Measurements from ENCODE around the gene WDR6. TPM values are rescaled to one million over a fixed set of nuclear protein-coding genes. Genes with fewer than 3 reads are reported as not detected.
A peak's percentile ranks its signal among the peaks of the same experiment; 100 is the strongest.

WDR6 gene
- total and polyA plus RNA-seq, 9 of the 15 experiments (the other 6 are each of a cell fraction or from before 2014, with no cell fraction given), result 8.9 to 90.6 (median 44.7) TPM

DNA sequence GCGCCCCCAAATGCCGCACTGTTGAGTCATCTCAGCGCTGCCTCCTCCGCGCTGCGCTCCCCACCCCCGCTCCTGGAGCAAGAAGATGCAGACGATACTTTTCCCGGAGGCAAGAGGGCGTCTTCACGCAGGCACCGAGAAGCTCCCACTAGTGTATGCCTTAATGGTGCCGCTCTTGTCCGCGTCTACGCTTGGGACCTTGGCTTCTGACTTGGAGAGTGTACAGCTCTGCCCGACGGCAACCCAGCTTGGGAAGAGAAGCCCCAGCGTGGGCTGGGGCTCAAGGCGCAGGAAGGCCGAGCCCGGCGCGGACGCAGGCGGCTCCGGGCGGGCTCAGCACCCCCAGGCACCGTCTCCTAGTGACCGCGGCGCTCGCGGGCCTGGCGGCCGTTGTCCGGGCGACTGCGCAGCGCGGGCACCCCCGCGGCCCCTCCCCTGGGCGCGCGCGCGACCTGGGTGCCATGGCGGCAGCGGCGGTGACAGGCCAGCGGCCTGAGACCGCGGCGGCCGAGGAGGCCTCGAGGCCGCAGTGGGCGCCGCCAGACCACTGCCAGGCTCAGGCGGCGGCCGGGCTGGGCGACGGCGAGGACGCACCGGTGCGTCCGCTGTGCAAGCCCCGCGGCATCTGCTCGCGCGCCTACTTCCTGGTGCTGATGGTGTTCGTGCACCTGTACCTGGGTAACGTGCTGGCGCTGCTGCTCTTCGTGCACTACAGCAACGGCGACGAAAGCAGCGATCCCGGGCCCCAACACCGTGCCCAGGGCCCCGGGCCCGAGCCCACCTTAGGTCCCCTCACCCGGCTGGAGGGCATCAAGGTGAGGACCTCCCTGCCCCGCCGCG lies 17.2 kb upstream of the WDR6 start, which contains the start of gene P4HTM (continued):
- TF ChIP-seq, protein P1, sequence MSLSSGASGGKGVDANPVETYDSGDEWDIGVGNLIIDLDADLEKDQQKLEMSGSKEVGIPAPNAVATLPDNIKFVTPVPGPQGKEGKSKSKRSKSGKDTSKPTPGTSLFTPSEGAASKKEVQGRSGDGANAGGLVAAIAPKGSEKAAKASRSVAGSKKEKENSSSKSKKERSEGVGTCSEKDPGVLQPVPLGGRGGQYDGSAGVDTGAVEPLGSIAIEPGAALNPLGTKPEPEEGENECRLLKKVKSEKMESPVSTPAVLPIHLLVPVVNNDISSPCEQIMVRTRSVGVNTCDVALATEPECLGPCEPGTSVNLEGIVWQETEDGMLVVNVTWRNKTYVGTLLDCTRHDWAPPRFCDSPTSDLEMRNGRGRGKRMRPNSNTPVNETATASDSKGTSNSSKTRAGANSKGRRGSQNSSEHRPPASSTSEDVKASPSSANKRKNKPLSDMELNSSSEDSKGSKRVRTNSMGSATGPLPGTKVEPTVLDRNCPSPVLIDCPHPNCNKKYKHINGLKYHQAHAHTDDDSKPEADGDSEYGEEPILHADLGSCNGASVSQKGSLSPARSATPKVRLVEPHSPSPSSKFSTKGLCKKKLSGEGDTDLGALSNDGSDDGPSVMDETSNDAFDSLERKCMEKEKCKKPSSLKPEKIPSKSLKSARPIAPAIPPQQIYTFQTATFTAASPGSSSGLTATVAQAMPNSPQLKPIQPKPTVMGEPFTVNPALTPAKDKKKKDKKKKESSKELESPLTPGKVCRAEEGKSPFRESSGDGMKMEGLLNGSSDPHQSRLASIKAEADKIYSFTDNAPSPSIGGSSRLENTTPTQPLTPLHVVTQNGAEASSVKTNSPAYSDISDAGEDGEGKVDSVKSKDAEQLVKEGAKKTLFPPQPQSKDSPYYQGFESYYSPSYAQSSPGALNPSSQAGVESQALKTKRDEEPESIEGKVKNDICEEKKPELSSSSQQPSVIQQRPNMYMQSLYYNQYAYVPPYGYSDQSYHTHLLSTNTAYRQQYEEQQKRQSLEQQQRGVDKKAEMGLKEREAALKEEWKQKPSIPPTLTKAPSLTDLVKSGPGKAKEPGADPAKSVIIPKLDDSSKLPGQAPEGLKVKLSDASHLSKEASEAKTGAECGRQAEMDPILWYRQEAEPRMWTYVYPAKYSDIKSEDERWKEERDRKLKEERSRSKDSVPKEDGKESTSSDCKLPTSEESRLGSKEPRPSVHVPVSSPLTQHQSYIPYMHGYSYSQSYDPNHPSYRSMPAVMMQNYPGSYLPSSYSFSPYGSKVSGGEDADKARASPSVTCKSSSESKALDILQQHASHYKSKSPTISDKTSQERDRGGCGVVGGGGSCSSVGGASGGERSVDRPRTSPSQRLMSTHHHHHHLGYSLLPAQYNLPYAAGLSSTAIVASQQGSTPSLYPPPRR (CRISPR knock-in tag; IDR thresholded peaks at IDR 0.05; ENCODE audit: borderline replicate concordance), result no peak
- no peak for TF ChIP-seq PHB2 (IDR thresholded peaks at IDR 0.05; ENCODE audit: low read depth)
- TF ChIP-seq ZNF212 (CRISPR knock-in tag; IDR thresholded peaks at IDR 0.05), result no peak
- TF ChIP-seq RBBP5 (IDR thresholded peaks at IDR 0.05; ENCODE audit: borderline replicate concordance, insufficient read depth, low read length, poor library complexity, severe bottlenecking), result no peak
- TF ChIP-seq GATAD2A (IDR thresholded peaks at IDR 0.05), result 0 out of 2 replicates have a peak, but pooled peaks have one; percentile 57
- TF ChIP-seq TAF7 (tag; IDR thresholded peaks at IDR 0.05), result no peak
- TF ChIP-seq NR3C1 (CRISPR knock-in tag; IDR thresholded peaks at IDR 0.05), result no peak
- TF ChIP-seq ASH1L (IDR thresholded peaks at IDR 0.05; ENCODE audit: borderline replicate concordance, low read depth, partially characterized antibody), result no peak
- TF ChIP-seq CREB1 (IDR thresholded peaks at IDR 0.05), result peak; percentile 87
- peak; percentile 49; the same call in 1 of the 2 replicates for TF ChIP-seq CREB1 (CRISPR knock-in tag; IDR thresholded peaks at IDR 0.05)
- TF ChIP-seq STAG1 (CRISPR knock-in tag; IDR thresholded peaks at IDR 0.05; ENCODE audit: borderline replicate concordance), result no peak
- no peak for TF ChIP-seq PCBP1 (IDR thresholded peaks at IDR 0.05; ENCODE audit: low read depth, low read length, poor library complexity, severe bottlenecking)
- TF ChIP-seq SPI1 (IDR thresholded peaks at IDR 0.05; ENCODE audit: borderline replicate concordance, low read depth, low read length), result no peak
- TF ChIP-seq, protein P2, sequence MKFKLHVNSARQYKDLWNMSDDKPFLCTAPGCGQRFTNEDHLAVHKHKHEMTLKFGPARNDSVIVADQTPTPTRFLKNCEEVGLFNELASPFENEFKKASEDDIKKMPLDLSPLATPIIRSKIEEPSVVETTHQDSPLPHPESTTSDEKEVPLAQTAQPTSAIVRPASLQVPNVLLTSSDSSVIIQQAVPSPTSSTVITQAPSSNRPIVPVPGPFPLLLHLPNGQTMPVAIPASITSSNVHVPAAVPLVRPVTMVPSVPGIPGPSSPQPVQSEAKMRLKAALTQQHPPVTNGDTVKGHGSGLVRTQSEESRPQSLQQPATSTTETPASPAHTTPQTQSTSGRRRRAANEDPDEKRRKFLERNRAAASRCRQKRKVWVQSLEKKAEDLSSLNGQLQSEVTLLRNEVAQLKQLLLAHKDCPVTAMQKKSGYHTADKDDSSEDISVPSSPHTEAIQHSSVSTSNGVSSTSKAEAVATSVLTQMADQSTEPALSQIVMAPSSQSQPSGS (CRISPR knock-in tag; IDR thresholded peaks at IDR 0.05), result no peak
- no peak for TF ChIP-seq TARDBP (IDR thresholded peaks at IDR 0.05)
- no peak for TF ChIP-seq GTF2F1 (IDR thresholded peaks at IDR 0.05; ENCODE audit: low read depth, low read length)
- TF ChIP-seq, protein P3, sequence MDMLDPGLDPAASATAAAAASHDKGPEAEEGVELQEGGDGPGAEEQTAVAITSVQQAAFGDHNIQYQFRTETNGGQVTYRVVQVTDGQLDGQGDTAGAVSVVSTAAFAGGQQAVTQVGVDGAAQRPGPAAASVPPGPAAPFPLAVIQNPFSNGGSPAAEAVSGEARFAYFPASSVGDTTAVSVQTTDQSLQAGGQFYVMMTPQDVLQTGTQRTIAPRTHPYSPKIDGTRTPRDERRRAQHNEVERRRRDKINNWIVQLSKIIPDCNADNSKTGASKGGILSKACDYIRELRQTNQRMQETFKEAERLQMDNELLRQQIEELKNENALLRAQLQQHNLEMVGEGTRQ (CRISPR knock-in tag; IDR thresholded peaks at IDR 0.05), result no peak
- no peak for TF ChIP-seq HOXB6 (CRISPR knock-in tag; IDR thresholded peaks at IDR 0.05; ENCODE audit: borderline replicate concordance)
- TF ChIP-seq, protein P4, sequence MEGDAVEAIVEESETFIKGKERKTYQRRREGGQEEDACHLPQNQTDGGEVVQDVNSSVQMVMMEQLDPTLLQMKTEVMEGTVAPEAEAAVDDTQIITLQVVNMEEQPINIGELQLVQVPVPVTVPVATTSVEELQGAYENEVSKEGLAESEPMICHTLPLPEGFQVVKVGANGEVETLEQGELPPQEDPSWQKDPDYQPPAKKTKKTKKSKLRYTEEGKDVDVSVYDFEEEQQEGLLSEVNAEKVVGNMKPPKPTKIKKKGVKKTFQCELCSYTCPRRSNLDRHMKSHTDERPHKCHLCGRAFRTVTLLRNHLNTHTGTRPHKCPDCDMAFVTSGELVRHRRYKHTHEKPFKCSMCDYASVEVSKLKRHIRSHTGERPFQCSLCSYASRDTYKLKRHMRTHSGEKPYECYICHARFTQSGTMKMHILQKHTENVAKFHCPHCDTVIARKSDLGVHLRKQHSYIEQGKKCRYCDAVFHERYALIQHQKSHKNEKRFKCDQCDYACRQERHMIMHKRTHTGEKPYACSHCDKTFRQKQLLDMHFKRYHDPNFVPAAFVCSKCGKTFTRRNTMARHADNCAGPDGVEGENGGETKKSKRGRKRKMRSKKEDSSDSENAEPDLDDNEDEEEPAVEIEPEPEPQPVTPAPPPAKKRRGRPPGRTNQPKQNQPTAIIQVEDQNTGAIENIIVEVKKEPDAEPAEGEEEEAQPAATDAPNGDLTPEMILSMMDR (IDR thresholded peaks at IDR 0.05 in 2 of 3, conservative IDR thresholded peaks at IDR 0.05 in 1 of 3; ENCODE audit: insufficient read depth in 2 of 3, low read depth in 1 of 3, low read length in 3 of 3), result peak; percentile 58 to 74 (median 64)
- no peak for TF ChIP-seq ZNF41 (CRISPR knock-in tag; conservative IDR thresholded peaks at IDR 0.05)
